ENCODE measurements around the gene COG3.

GRCh38 chr13:45437947-45438346, 26.8 kb upstream of the COG3 start:
- no peak for TF ChIP-seq SMC3 (conservative IDR thresholded peaks at IDR 0.05; ENCODE audit: poor library complexity)
- TF ChIP-seq CTCF (IDR thresholded peaks at IDR 0.05; ENCODE audit: poor library complexity, severe bottlenecking): no peak
- TF ChIP-seq RAD21 (conservative IDR thresholded peaks at IDR 0.05): no peak
- TF ChIP-seq POLR2AphosphoS5 (IDR thresholded peaks at IDR 0.05): no peak
- no peak for TF ChIP-seq EZH2 (IDR thresholded peaks at IDR 0.05; ENCODE audit: borderline replicate concordance, insufficient read depth, low read length, poor library complexity, severe bottlenecking)
- TF ChIP-seq REST (IDR thresholded peaks at IDR 0.05; ENCODE audit: borderline replicate concordance): no peak
- no peak for TF ChIP-seq EP300 (conservative IDR thresholded peaks at IDR 0.05; ENCODE audit: poor library complexity, severe bottlenecking)
- no peak for TF ChIP-seq TAF1 (IDR thresholded peaks at IDR 0.05; ENCODE audit: low read depth)

Data from neural cell (in vitro differentiated cells).